ENCODE measurements around the gene ALK. TPM values are rescaled to one million over a fixed set of nuclear protein-coding genes. Genes with fewer than 3 reads are reported as not detected.

ALK gene
- total RNA-seq, 1 experiment from 2014 or later, result not detected

GRCh38 chr2:29293830-29294438 is 627.5 kb downstream of the ALK start:
- H3K9me3 ChIP-seq, result no peaks in the 10 kb centered on the region
- no peak for DNase-seq
- no peak overlapping the region for H3K4me3 ChIP-seq
- H3K27me3 ChIP-seq, result peaks cover 9% of the 10 kb centered on the region; the same call in 1 of the 2 replicates
- H3K36me3 ChIP-seq, result no peaks in the 10 kb centered on the region

DNA sequence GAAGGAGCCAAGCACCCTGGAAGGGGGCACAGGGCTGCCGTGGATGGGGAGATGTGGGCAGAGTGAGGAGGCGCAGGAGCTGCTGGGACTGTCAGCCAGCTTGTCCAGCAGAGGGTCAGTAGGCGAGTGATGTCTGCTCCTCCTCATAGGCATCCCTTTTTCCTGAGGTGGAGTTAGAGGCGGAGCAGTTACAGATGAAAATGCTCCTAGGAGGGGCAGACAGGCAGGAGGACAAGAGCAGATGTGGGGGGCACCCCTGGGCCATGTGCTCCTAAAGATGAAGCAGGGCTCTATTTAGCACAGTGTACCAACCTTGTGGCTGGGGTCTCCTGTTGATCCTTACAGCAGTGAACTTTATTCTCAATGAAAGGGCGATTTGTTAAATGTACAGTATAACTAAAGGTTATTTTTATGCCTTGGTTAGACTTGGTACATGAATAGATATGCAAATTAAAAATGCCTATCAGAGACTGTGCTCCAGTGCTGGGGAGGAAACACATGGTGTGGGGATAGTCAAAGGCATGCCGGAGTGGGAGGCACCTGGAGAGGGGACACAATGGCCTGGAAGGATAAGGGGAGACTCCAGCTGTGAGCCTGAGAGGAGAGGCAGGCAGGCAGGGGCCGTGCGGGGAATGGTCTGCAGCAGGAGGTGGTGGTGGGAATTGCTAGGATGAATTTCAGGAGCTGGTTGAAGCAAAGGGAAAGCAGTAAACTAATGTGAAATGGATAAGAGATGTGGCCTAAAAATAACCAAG is 630.9 kb downstream of the ALK start:
- H3K27me3 ChIP-seq, result peaks cover 9% of the 10 kb centered on the region; the same call in 1 of the 2 replicates
- H3K9me3 ChIP-seq, result no peaks in the 10 kb centered on the region
- DNase-seq, result no peak
- H3K36me3 ChIP-seq, result no peaks in the 10 kb centered on the region
- no peak overlapping the region for H3K4me3 ChIP-seq

- H3K9me3 ChIP-seq, result no peaks in the 10 kb centered on the region
- H3K27me3 ChIP-seq, result no peaks in the 10 kb centered on the region
- H3K36me3 ChIP-seq, result no peaks in the 10 kb centered on the region
- H3K4me3 ChIP-seq, result no peak overlapping the region
- DNase-seq, result no peak
These were observed 636.7 kb downstream of the ALK start for GRCh38 chr2:29284671-29285070.

GRCh38 chr2:29281916-29282247 is 639.5 kb downstream of the ALK start:
- Histone ChIP-seq H3K9me3 (no peaks in the 10 kb centered on the region), H3K36me3 (no peaks in the 10 kb centered on the region), H3K4me3 (no peak overlapping the region), H3K27me3 (no peaks in the 10 kb centered on the region)
- no peak for DNase-seq

DNA sequence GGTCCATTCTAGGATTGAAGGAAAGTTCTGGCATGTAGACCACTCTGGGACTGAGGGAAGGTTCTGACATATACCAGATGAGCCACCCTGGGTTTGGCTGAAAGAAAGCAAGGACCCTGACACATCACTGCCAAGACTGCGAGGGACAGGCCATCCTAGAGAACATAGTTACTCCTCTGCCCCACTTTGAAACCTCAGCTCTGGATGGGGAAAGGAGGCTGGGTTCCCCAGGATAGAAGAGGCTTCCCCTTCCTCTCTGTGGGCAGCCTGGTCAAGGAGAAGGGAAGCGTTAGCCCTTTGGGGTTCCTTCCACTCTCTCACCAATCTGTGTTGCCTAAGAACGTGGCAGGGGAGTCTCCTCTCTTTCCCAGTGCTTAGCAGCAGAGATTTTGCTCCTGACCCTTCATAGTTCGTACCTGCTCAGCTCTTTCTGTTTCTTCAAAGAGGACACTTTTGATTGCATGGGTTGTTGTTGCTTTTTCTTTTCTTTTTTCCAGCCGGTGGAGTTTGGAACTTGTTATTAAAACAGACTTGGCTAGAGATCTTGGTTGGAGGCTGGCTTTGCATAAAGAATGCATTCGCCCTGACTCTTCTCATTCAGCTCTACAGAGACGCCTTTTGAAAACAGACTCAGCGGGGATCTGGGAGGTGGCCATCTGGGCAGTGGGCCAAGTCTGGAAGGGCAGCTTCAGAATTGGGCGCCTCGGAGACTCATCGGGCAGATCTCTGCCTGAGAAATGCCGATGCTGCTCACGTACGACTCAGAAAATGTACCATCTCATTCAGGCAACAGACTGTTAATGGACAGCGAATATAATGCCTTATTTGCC is 640.1 kb downstream of the ALK start:
- DNase-seq, result peak; percentile 96
- no peak overlapping the region for H3K4me3 ChIP-seq
- H3K36me3 ChIP-seq, result no peaks in the 10 kb centered on the region
- no peaks in the 10 kb centered on the region for H3K27me3 ChIP-seq
- no peaks in the 10 kb centered on the region for H3K9me3 ChIP-seq

GRCh38 chr2:29278966-29279365 is 642.4 kb downstream of the ALK start:
- no peak overlapping the region for H3K4me3 ChIP-seq
- DNase-seq, result no peak
- H3K36me3 ChIP-seq, result no peaks in the 10 kb centered on the region
- H3K9me3 ChIP-seq, result no peaks in the 10 kb centered on the region
- H3K27me3 ChIP-seq, result no peaks in the 10 kb centered on the region

DNA sequence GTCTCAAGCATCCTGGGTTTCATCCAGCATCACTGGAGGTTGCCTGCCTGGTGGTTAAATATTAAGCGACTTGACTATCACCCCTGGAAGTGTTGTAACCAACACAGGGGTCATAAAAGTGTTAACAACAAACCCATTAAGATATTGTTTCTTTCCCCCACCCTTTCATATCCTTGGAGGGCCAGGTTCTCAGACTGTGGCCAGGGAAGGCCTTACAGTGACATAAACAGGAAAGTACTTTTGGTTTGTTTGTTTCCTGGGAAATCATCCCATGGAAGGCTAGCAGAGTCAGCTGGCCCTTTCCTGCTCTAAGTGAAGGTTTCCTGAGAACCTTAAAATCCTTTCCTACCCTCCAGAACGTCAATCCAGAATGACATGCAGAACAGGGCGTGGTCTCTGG is 645.2 kb downstream of the ALK start:
- Histone ChIP-seq H3K9me3 (no peaks in the 10 kb centered on the region), H3K27me3 (no peaks in the 10 kb centered on the region), H3K36me3 (no peaks in the 10 kb centered on the region), H3K4me3 (no peak overlapping the region)
- no peak for DNase-seq

DNA sequence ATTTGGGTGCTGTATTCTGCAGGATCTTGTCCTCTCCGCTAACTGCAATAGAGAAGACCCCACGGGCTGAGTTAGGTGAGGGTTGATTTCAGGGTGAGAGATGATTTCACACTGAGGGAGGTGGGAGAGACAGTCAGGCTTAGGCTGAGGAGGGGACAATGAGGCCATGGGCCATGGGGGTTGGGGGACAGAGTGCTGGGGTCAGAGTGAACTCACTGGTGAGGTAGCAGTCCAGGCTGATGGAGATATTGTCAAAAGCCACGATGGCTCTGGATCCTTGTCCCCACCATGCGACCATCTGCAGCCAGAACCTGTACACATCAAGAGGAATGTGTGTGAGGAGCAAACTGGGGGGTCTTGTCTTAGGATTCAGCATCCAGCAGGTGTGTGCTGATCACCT is 646.2 kb downstream of the ALK start:
- no peaks in the 10 kb centered on the region for H3K9me3 ChIP-seq
- H3K4me3 ChIP-seq, result no peak overlapping the region
- no peaks in the 10 kb centered on the region for H3K27me3 ChIP-seq
- H3K36me3 ChIP-seq, result no peaks in the 10 kb centered on the region
- no peak for DNase-seq

GRCh38 chr2:29273685-29274611 is 647.4 kb downstream of the ALK start:
- Histone ChIP-seq H3K36me3 (no peaks in the 10 kb centered on the region), H3K27me3 (no peaks in the 10 kb centered on the region), H3K9me3 (no peaks in the 10 kb centered on the region), H3K4me3 (no peak overlapping the region)
- peak; percentile 15 for DNase-seq

- Histone ChIP-seq H3K36me3 (no peaks in the 10 kb centered on the region), H3K27me3 (no peaks in the 10 kb centered on the region), H3K4me3 (no peak overlapping the region), H3K9me3 (no peaks in the 10 kb centered on the region)
- DNase-seq, result no peak
These were observed 648.2 kb downstream of the ALK start for GRCh38 chr2:29273004-29273684.

GRCh38 chr2:29272311-29272710 is 649.1 kb downstream of the ALK start:
- Histone ChIP-seq H3K36me3 (no peaks in the 10 kb centered on the region), H3K4me3 (no peak overlapping the region), H3K9me3 (no peaks in the 10 kb centered on the region), H3K27me3 (no peaks in the 10 kb centered on the region)
- DNase-seq, result no peak

DNA sequence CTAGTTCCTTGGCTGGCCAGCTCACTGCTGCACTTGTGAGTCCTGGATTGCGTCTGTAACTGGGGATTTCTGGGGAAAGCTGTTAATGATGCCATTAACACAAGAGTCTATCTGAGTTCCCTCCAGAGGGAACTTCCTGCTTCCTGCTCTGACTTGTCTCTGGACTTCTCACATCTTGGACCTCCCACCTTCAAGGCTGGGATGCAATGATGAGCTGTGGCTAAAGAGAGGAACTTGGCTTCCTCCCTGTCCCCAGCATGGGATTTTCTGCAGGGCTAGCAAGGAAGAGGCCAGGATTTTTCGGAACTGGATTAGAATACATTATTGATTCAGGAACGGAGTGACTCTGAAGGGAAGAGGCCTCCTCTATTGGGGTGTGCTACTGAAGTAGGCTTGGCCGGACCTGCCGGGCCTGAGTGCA is 650.7 kb downstream of the ALK start:
- Histone ChIP-seq H3K4me3 (no peak overlapping the region), H3K27me3 (no peaks in the 10 kb centered on the region), H3K9me3 (no peaks in the 10 kb centered on the region), H3K36me3 (no peaks in the 10 kb centered on the region)
- DNase-seq, result no peak

DNA sequence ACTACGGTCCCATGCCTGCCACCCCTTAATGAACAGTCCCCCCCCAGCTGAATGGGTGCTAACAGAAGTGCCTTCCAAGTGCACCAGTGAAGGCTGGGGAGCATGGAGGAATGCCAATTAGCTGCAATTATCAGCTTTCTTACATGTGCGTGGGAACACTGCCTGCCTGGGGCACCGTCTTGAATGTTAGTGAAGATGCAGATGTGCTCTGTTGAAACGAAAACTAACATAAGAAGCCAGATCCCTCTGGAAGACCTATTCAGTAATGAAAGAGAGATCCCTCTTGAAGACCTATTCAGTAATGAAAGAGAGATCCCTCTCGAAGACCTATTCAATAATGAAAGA is 651.6 kb downstream of the ALK start:
- Histone ChIP-seq H3K4me3 (no peak overlapping the region), H3K9me3 (no peaks in the 10 kb centered on the region), H3K27me3 (no peaks in the 10 kb centered on the region), H3K36me3 (no peaks in the 10 kb centered on the region)
- DNase-seq, result no peak

- Histone ChIP-seq H3K36me3 (no peaks in the 10 kb centered on the region), H3K4me3 (no peak overlapping the region), H3K9me3 (no peaks in the 10 kb centered on the region), H3K27me3 (no peaks in the 10 kb centered on the region)
- no peak for DNase-seq
These were observed 652.2 kb downstream of the ALK start for GRCh38 chr2:29269095-29269764.

- no peak for DNase-seq
- Histone ChIP-seq H3K36me3 (no peaks in the 10 kb centered on the region), H3K4me3 (no peak overlapping the region), H3K27me3 (no peaks in the 10 kb centered on the region), H3K9me3 (no peaks in the 10 kb centered on the region)
These were observed 653.7 kb downstream of the ALK start for GRCh38 chr2:29267720-29268119.

- no peaks in the 10 kb centered on the region for H3K9me3 ChIP-seq
- no peaks in the 10 kb centered on the region for H3K27me3 ChIP-seq
- H3K36me3 ChIP-seq, result no peaks in the 10 kb centered on the region
- DNase-seq, result no peak
- no peak overlapping the region for H3K4me3 ChIP-seq
These were observed 657.5 kb downstream of the ALK start for GRCh38 chr2:29263886-29264285.

Measured in MG63 (cell line).